ENCODE measurements around the gene MLYCD.

MLYCD gene

DNA sequence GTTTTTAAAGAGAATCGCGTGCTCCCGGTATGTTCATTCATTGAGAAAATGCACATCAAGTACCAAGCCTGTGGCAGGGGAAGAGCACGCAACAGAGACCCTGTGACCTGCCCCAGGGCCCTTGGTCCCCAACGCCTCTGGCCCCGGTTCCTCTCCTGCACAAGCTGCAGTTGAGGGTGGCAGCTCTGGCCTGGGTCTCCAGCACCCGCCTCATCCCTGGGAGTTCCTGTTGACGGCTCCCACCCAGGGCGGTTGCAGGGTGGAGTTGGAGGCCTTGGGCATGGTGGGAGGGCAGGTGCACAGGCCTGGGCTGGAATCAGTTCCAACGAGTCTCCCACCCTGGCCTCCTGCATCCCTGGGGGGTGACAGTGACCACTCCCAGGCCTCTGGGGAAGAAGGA is 74.2 kb downstream of the MLYCD start:
- TF ChIP-seq, protein P1, sequence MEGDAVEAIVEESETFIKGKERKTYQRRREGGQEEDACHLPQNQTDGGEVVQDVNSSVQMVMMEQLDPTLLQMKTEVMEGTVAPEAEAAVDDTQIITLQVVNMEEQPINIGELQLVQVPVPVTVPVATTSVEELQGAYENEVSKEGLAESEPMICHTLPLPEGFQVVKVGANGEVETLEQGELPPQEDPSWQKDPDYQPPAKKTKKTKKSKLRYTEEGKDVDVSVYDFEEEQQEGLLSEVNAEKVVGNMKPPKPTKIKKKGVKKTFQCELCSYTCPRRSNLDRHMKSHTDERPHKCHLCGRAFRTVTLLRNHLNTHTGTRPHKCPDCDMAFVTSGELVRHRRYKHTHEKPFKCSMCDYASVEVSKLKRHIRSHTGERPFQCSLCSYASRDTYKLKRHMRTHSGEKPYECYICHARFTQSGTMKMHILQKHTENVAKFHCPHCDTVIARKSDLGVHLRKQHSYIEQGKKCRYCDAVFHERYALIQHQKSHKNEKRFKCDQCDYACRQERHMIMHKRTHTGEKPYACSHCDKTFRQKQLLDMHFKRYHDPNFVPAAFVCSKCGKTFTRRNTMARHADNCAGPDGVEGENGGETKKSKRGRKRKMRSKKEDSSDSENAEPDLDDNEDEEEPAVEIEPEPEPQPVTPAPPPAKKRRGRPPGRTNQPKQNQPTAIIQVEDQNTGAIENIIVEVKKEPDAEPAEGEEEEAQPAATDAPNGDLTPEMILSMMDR (IDR thresholded peaks at IDR 0.05; ENCODE audit: low read depth, low read length): no peak
- no peak overlapping the region for H3K4me3 ChIP-seq (ENCODE audit: low read depth, low read length)

DNA sequence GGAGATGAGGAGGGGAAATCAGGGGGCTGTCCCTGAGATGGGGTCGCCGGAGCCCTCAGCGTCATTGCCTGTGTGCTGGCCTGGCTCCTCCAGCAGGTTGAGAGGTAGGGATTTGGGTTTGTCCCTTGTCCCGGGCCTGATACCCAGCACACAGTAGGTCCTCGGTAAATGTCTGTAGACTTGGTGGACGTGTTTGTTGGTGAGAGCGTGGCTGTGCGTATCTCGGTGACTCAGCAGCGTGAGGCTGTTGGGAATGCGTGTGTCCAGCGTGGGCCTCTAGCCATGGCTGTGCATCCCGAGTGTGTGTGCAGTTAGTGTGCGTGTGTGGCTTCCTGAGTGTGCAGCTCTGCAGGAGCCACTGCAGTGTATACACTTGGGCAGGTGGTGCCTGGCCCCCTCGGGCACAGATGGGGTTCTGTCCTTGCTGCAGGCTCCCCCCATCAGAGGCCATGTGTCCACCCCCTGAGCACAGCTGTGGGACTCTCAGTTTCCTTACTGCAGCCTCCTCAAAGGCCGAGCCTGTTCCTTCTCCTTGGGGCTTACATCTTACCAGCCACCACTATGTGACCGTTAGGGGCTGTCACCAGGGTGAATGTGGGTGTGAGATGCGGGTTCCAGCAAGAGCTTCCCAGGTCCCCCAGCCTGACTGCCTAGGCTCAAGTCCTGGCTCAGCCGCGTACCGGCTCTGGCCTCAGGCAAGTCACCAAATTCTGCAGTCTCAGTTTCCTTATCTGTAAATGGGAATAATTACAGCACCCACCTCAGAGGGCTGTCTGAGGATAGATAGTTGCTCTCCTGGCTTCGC is 74.9 kb downstream of the MLYCD start:
- H3K4me3 ChIP-seq (ENCODE audit: low read depth, low read length): no peak overlapping the region

DNA sequence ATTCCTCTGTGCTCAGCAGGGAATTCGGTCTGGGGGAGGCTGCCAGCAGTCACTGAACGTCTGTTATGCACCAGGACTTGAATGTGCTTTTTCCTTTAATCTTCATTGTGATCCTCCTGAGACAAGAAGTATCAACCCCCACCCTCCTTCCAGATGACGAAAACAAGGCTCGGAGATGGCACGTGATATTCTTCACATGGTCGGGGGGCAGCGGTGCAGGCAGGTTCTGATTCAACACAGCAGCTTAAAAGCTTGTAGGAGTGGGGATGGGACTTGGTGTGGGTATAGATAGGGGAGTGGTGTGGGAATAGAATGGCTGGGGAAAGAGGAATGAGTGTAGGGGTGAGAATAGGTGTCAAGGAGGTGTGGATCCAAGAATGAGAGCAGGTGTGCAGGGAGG is 75.6 kb downstream of the MLYCD start:
- TF ChIP-seq, protein P1 (IDR thresholded peaks at IDR 0.05; ENCODE audit: low read depth, low read length): no peak
- no peak overlapping the region for H3K4me3 ChIP-seq (ENCODE audit: low read depth, low read length)

More for the DNA sequence above, 74.9 kb downstream of the MLYCD start:
- TF ChIP-seq, protein P1 (IDR thresholded peaks at IDR 0.05; ENCODE audit: low read depth, low read length): no peak

DNA sequence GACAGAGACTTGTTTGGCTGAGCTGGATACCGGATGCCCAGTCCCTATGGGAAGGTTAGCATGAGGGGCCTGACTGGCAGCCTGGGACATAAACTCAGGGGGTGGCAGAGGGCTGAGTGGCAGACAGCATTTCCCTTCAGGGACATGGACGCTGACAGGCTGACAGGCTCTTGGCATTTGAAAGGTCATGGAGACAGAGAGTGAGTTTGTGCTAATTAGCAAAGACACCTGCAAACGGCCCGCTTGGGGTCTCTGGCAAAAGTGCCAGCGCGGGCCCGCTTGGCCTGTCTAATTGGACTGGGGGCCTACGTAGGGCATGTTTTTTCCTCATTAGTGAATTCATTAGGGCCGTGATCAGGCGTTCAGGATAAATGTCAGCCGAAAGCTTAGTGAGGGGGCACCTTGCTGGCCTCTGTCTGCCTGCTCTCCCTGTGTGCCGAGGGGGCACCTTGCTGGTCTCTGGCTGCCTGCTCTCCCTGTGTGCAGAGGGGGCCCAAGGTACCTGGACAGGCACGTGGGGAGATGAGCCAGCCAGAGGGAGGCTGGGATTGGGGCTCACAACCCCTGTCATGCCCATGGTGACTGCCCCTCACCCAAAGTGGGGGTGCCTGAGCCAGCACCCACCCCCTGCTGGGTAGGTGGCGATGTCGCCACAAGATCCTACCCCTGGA is 76.8 kb downstream of the MLYCD start:
- no peak overlapping the region for H3K4me3 ChIP-seq (ENCODE audit: low read depth, low read length)
- TF ChIP-seq, protein P1 (IDR thresholded peaks at IDR 0.05; ENCODE audit: low read depth, low read length): no peak
